ENCODE measurements around the gene PRRT4. TPM values are rescaled to one million over a fixed set of nuclear protein-coding genes. Genes with fewer than 3 reads are reported as not detected.
A peak's percentile ranks its signal among the peaks of the same experiment; 100 is the strongest.

The PRRT4 gene
- total RNA-seq, 6 experiments from 2014 or later = 0.11 to 0.32 (median 0.18) TPM; not detected in 2

GRCh38 chr7:128398016-128398840 is 36.7 kb upstream of the PRRT4 start:
- 28% methylated on average over 12 of the region's 16 CpGs for WGBS (ENCODE audit: insufficient coverage, low coverage, low lambda C conversion rate, missing lambda C conversion rate)
- DNase-seq (peak in 2 of 3 donors; percentile 48 to 60), ATAC-seq (peak; percentile 78 to 89 (median 87))
- intact Hi-C loops (cut with DNase I) = no loop called here
- Histone ChIP-seq H3K36me3 (peaks cover 0 to 12% (median 0%) of the 10 kb centered on the region in 4 donors), H3K4me1 (no peaks in the 10 kb centered on the region), H3K4me3 (no peak overlapping the region), H3K27me3 (no peaks in the 10 kb centered on the region), H3K9me3 (no peaks in the 10 kb centered on the region), H3K27ac (no peak overlapping the region)
- TF ChIP-seq CTCF (IDR thresholded peaks at IDR 0.05) = peak; percentile 80 to 95 (median 94)
- TF ChIP-seq POLR2A (IDR thresholded peaks at IDR 0.05) = no peak

GRCh38 chr7:128396357-128396756 is 34.9 kb upstream of the PRRT4 start:
- TF ChIP-seq CTCF (IDR thresholded peaks at IDR 0.05) = no peak
- TF ChIP-seq POLR2A (IDR thresholded peaks at IDR 0.05) = no peak

GRCh38 chr7:128395748-128396147 is 34.3 kb upstream of the PRRT4 start:
- TF ChIP-seq CTCF (IDR thresholded peaks at IDR 0.05) (no peak), POLR2A (IDR thresholded peaks at IDR 0.05) (no peak)
- Histone ChIP-seq H3K36me3 (peaks cover 0 to 12% (median 0%) of the 10 kb centered on the region in 4 donors), H3K27ac (no peak overlapping the region), H3K9me3 (no peaks in the 10 kb centered on the region), H3K27me3 (no peaks in the 10 kb centered on the region), H3K4me1 (no peaks in the 10 kb centered on the region), H3K4me3 (no peak overlapping the region)
- intact Hi-C loops (cut with DNase I) = no loop called here
- ATAC-seq (no peak), DNase-seq (no peak)
- 100% methylated on average over 1 of the region's 3 CpGs for WGBS (ENCODE audit: insufficient coverage, low coverage, low lambda C conversion rate, missing lambda C conversion rate)

More at GRCh38 chr7:128396357-128396756, 34.9 kb upstream of the PRRT4 start:
- H3K36me3 ChIP-seq = peaks cover 0 to 12% (median 0%) of the 10 kb centered on the region in 4 donors
- ATAC-seq (no peak), DNase-seq (no peak)
- WGBS (ENCODE audit: insufficient coverage, low coverage, low lambda C conversion rate, missing lambda C conversion rate) = no CpG with 5 or more reads among the region's 11 CpGs
- no peaks in the 10 kb centered on the region for H3K27me3 ChIP-seq
- no peak overlapping the region for H3K4me3 ChIP-seq
- H3K9me3 ChIP-seq = no peaks in the 10 kb centered on the region
- H3K4me1 ChIP-seq = no peaks in the 10 kb centered on the region
- no peak overlapping the region for H3K27ac ChIP-seq
- intact Hi-C loops (cut with DNase I) = no loop called here

GRCh38 chr7:128394904-128395496 is 33.5 kb upstream of the PRRT4 start:
- Histone ChIP-seq H3K27me3 (no peaks in the 10 kb centered on the region), H3K4me3 (no peak overlapping the region), H3K9me3 (no peaks in the 10 kb centered on the region), H3K27ac (no peak overlapping the region), H3K36me3 (peaks cover 0 to 12% (median 0%) of the 10 kb centered on the region in 4 donors), H3K4me1 (no peaks in the 10 kb centered on the region)
- TF ChIP-seq CTCF (IDR thresholded peaks at IDR 0.05) = no peak
- no peak for TF ChIP-seq POLR2A (IDR thresholded peaks at IDR 0.05)
- ATAC-seq (no peak), DNase-seq (no peak)
- WGBS (ENCODE audit: insufficient coverage, low coverage, low lambda C conversion rate, missing lambda C conversion rate) = 100% methylated on average over 3 of the region's 16 CpGs
- intact Hi-C loops (cut with DNase I) = no loop called here

All from right lobe of liver (tissue), 6 donors.